Measurements from ENCODE around the gene HPN.

Gene HPN

GRCh38 chr19:35051796-35052195 is 10.3 kb downstream of the HPN start:
- Histone ChIP-seq H3K4me2 (ENCODE audit: low read length) (no peak overlapping the region), H3K27ac (ENCODE audit: low read depth, low read length) (no peak overlapping the region), H3K9me2 (replicated peaks; ENCODE audit: control insufficient read depth, low read length) (no peaks in the 10 kb centered on the region), H3K4me1 (ENCODE audit: control insufficient read depth, low read length) (no peaks in the 10 kb centered on the region), H4K20me1 (ENCODE audit: control insufficient read depth, insufficient read depth, low read depth, low read length) (no peaks in the 10 kb centered on the region), H3K27me3 (ENCODE audit: control insufficient read depth, low read length) (peaks cover 19% of the 10 kb centered on the region), H3K9me3 (ENCODE audit: control insufficient read depth, insufficient read depth, low read length) (no peaks in the 10 kb centered on the region), H3K36me3 (ENCODE audit: control insufficient read depth, low read length) (no peaks in the 10 kb centered on the region), H3K4me3 (ENCODE audit: low read length) (no peak overlapping the region), H3F3A (ENCODE audit: control insufficient read depth, insufficient read depth) (no peaks in the 10 kb centered on the region), H3K79me2 (ENCODE audit: control insufficient read depth, low read length) (no peaks in the 10 kb centered on the region)
- TF ChIP-seq, protein P1, sequence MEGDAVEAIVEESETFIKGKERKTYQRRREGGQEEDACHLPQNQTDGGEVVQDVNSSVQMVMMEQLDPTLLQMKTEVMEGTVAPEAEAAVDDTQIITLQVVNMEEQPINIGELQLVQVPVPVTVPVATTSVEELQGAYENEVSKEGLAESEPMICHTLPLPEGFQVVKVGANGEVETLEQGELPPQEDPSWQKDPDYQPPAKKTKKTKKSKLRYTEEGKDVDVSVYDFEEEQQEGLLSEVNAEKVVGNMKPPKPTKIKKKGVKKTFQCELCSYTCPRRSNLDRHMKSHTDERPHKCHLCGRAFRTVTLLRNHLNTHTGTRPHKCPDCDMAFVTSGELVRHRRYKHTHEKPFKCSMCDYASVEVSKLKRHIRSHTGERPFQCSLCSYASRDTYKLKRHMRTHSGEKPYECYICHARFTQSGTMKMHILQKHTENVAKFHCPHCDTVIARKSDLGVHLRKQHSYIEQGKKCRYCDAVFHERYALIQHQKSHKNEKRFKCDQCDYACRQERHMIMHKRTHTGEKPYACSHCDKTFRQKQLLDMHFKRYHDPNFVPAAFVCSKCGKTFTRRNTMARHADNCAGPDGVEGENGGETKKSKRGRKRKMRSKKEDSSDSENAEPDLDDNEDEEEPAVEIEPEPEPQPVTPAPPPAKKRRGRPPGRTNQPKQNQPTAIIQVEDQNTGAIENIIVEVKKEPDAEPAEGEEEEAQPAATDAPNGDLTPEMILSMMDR (IDR thresholded peaks at IDR 0.05; ENCODE audit: low read depth, low read length, poor library complexity, severe bottlenecking), result no peak
- no peak for TF ChIP-seq EZH2phosphoT487 (IDR thresholded peaks at IDR 0.05; ENCODE audit: borderline replicate concordance, low read length)

DNA sequence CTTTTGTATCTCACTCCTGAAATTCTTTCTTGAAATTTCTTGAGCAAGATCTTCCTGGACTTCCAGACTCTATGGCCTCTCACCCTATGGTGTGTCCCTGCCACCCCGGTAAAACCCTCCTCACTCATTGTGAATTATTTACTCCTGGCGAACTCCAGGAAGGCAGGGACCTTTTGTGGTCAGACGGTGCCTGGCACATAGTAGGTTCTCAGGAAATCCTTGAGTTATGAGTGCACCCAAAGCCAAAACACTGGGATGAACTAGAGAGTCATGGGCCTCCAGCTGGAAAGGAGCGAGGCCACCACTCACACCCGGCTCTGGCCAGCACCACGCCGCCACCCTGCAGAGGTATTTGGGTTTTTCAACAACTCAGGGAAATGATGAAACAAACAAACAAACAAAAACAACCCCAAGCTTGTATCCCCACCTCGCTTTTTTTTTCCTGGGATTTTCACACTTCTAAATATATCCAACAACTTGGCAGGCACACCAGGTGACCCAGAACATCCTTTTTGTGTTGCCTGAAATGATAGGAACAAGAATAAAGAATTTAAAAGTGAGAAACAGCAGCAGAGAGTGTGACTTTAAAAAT is 11.2 kb downstream of the HPN start:
- no peaks in the 10 kb centered on the region for H3K36me3 ChIP-seq (ENCODE audit: control insufficient read depth, low read length)
- no peaks in the 10 kb centered on the region for H3F3A ChIP-seq (ENCODE audit: control insufficient read depth, insufficient read depth)
- H3K27me3 ChIP-seq (ENCODE audit: control insufficient read depth, low read length), result peaks cover 19% of the 10 kb centered on the region
- no peaks in the 10 kb centered on the region for H3K9me3 ChIP-seq (ENCODE audit: control insufficient read depth, insufficient read depth, low read length)
- H3K4me3 ChIP-seq (ENCODE audit: low read length), result no peak overlapping the region
- H3K9me2 ChIP-seq (replicated peaks; ENCODE audit: control insufficient read depth, low read length), result no peaks in the 10 kb centered on the region
- H3K27ac ChIP-seq (ENCODE audit: low read depth, low read length), result no peak overlapping the region
- no peak overlapping the region for H3K4me2 ChIP-seq (ENCODE audit: low read length)
- TF ChIP-seq EZH2phosphoT487 (IDR thresholded peaks at IDR 0.05; ENCODE audit: borderline replicate concordance, low read length), result no peak
- TF ChIP-seq, protein P1 (IDR thresholded peaks at IDR 0.05; ENCODE audit: low read depth, low read length, poor library complexity, severe bottlenecking), result no peak
- no peaks in the 10 kb centered on the region for H4K20me1 ChIP-seq (ENCODE audit: control insufficient read depth, insufficient read depth, low read depth, low read length)
- H3K79me2 ChIP-seq (ENCODE audit: control insufficient read depth, low read length), result no peaks in the 10 kb centered on the region
- H3K4me1 ChIP-seq (ENCODE audit: control insufficient read depth, low read length), result no peaks in the 10 kb centered on the region

DNA sequence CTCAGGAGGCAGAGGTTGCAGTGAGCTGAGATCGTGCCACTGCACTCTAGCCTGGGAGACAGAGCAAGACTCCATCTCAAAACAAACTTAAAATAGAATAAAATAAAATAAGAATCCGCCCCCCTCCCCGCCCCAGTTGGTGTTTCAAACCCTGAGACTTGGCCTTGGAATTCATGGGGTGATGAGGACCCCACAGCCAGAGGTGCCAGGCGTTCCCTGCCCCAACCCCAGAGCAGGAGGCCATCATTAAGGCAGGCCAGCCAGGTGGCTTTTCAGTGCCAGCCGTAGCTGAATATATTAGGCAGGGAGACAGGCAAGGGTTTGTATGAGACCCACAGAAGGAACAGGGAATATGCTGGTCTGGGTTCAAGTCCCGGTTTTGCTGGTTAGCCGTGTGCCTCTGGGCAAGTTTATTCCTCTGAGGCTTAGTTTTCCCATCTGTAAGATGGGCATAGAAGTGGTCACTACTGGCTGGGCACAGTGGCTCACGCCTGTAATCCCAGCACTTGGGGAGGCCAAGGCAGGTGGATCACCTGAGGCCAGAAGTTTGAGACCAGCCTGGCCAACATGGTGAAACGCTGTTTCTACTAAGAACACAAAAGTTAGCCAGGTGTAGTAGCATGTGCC is 12.3 kb downstream of the HPN start:
- H3K9me2 ChIP-seq (replicated peaks; ENCODE audit: control insufficient read depth, low read length), result no peaks in the 10 kb centered on the region
- TF ChIP-seq, protein P1 (IDR thresholded peaks at IDR 0.05; ENCODE audit: low read depth, low read length, poor library complexity, severe bottlenecking), result no peak
- TF ChIP-seq EZH2phosphoT487 (IDR thresholded peaks at IDR 0.05; ENCODE audit: borderline replicate concordance, low read length), result no peak
- H3K27ac ChIP-seq (ENCODE audit: low read depth, low read length), result no peak overlapping the region
- H3K36me3 ChIP-seq (ENCODE audit: control insufficient read depth, low read length), result no peaks in the 10 kb centered on the region
- no peaks in the 10 kb centered on the region for H4K20me1 ChIP-seq (ENCODE audit: control insufficient read depth, insufficient read depth, low read depth, low read length)
- H3K9me3 ChIP-seq (ENCODE audit: control insufficient read depth, insufficient read depth, low read length), result no peaks in the 10 kb centered on the region
- no peak overlapping the region for H3K4me3 ChIP-seq (ENCODE audit: low read length)
- no peaks in the 10 kb centered on the region for H3K4me1 ChIP-seq (ENCODE audit: control insufficient read depth, low read length)
- H3F3A ChIP-seq (ENCODE audit: control insufficient read depth, insufficient read depth), result no peaks in the 10 kb centered on the region
- H3K79me2 ChIP-seq (ENCODE audit: control insufficient read depth, low read length), result no peaks in the 10 kb centered on the region
- no peak overlapping the region for H3K4me2 ChIP-seq (ENCODE audit: low read length)
- H3K27me3 ChIP-seq (ENCODE audit: control insufficient read depth, low read length), result peaks cover 19% of the 10 kb centered on the region

All from DOHH2 (cell line).